DOHH2 (cell line): ENCODE measurements around the gene CTBP1.

ENCODE experiments used
- H3F3A ChIP-seq: fragments of 200-600 bp; sonication (generic), shearing (Covaris generic); 2 replicates; pipeline ENCODE4 v1.6.0; 2016; ENCODE audit warnings: antibody characterized with exemption, mild to moderate bottlenecking; ENCODE audit not compliant: control insufficient read depth, insufficient read depth
- H3K27ac ChIP-seq: fragments of 200-600 bp; sonication (generic); 2 replicates; pipeline ENCODE4 v1.5.1; 2014; ENCODE audit warnings: low read depth, mild to moderate bottlenecking, low read length, moderate library complexity
- H3K27me3 ChIP-seq: fragments of 200-600 bp; sonication (generic); 2 replicates; pipeline ENCODE4 v1.6.1; 2014; ENCODE audit warnings: mild to moderate bottlenecking, low read length, mixed read lengths; ENCODE audit not compliant: control insufficient read depth
- H3K36me3 ChIP-seq: fragments of 200-600 bp; sonication (generic); 2 replicates; pipeline ENCODE4 v1.6.1; 2014; ENCODE audit warnings: mild to moderate bottlenecking, low read length, moderate library complexity, mixed read lengths; ENCODE audit not compliant: control insufficient read depth
- H3K4me1 ChIP-seq: fragments of 200-600 bp; sonication (generic); 2 replicates; pipeline ENCODE4 v1.6.1; 2014; ENCODE audit warnings: mild to moderate bottlenecking, low read length, mixed read lengths; ENCODE audit not compliant: control insufficient read depth
- H3K4me2 ChIP-seq: fragments of 200-600 bp; sonication (generic); 2 replicates; pipeline ENCODE4 v1.6.0; 2014; ENCODE audit warnings: mild to moderate bottlenecking, low read length, moderate library complexity
- H3K4me3 ChIP-seq: fragments of 200-600 bp; sonication (generic); 2 replicates; pipeline ENCODE4 v1.5.1; 2014; ENCODE audit warnings: mild to moderate bottlenecking, low read length, mixed read lengths
- H3K79me2 ChIP-seq: fragments of 200-600 bp; sonication (generic); 2 replicates; pipeline ENCODE4 v1.6.1; 2014; ENCODE audit warnings: mild to moderate bottlenecking, low read length, mixed read lengths; ENCODE audit not compliant: control insufficient read depth
- H3K9me2 ChIP-seq: fragments of 200-600 bp; sonication (generic); replicated peaks from 2 replicates; pipeline ENCODE4 v1.6.1; 2014; ENCODE audit warnings: mild to moderate bottlenecking, low read length, mixed read lengths; ENCODE audit not compliant: control insufficient read depth
- H3K9me3 ChIP-seq: fragments of 200-600 bp; sonication (generic); 2 replicates; pipeline ENCODE4 v1.6.1; 2014; ENCODE audit warnings: antibody characterized with exemption, low read length, mixed read lengths; ENCODE audit not compliant: control insufficient read depth, insufficient read depth
- H4K20me1 ChIP-seq: fragments of 200-600 bp; sonication (generic); 2 replicates; pipeline ENCODE4 v1.6.0; 2014; ENCODE audit warnings: low read depth, mild to moderate bottlenecking, antibody characterized with exemption, low read length, moderate library complexity; ENCODE audit not compliant: control insufficient read depth, insufficient read depth
- EZH2phosphoT487 ChIP-seq: fragments of 200-600 bp; sonication (generic); IDR thresholded peaks from 2 replicates; pipeline ENCODE4 v1.6.1; 2017; ENCODE audit warnings: borderline replicate concordance, mild to moderate bottlenecking, antibody characterized with exemption, low read length, moderate library complexity, mixed read lengths
- TF ChIP-seq, protein P1 (sequence below): fragments of 200-600 bp; sonication (generic); IDR thresholded peaks from one replicate; pipeline ENCODE4 v1.5.1; 2014; ENCODE audit warnings: antibody characterized with exemption, mild to moderate bottlenecking, low read depth, low read length; ENCODE audit not compliant: poor library complexity, severe bottlenecking

Gene CTBP1

GRCh38 chr4:1193206-1194009, 55.5 kb downstream of the CTBP1 start:
- Histone ChIP-seq H3K36me3 (peaks cover 39% of the 10 kb centered on the region), H3K27me3 (no peaks in the 10 kb centered on the region), H3K27ac (no peak overlapping the region), H3K9me3 (no peaks in the 10 kb centered on the region), H3K4me3 (no peak overlapping the region), H3K4me1 (peaks cover 23% of the 10 kb centered on the region), H4K20me1 (no peaks in the 10 kb centered on the region), H3K79me2 (peaks cover 25% of the 10 kb centered on the region), H3K9me2 (no peaks in the 10 kb centered on the region), H3F3A (peaks cover 9% of the 10 kb centered on the region), H3K4me2 (no peak overlapping the region)
- no peak for TF ChIP-seq EZH2phosphoT487
- TF ChIP-seq, protein P1, sequence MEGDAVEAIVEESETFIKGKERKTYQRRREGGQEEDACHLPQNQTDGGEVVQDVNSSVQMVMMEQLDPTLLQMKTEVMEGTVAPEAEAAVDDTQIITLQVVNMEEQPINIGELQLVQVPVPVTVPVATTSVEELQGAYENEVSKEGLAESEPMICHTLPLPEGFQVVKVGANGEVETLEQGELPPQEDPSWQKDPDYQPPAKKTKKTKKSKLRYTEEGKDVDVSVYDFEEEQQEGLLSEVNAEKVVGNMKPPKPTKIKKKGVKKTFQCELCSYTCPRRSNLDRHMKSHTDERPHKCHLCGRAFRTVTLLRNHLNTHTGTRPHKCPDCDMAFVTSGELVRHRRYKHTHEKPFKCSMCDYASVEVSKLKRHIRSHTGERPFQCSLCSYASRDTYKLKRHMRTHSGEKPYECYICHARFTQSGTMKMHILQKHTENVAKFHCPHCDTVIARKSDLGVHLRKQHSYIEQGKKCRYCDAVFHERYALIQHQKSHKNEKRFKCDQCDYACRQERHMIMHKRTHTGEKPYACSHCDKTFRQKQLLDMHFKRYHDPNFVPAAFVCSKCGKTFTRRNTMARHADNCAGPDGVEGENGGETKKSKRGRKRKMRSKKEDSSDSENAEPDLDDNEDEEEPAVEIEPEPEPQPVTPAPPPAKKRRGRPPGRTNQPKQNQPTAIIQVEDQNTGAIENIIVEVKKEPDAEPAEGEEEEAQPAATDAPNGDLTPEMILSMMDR: no peak

DNA sequence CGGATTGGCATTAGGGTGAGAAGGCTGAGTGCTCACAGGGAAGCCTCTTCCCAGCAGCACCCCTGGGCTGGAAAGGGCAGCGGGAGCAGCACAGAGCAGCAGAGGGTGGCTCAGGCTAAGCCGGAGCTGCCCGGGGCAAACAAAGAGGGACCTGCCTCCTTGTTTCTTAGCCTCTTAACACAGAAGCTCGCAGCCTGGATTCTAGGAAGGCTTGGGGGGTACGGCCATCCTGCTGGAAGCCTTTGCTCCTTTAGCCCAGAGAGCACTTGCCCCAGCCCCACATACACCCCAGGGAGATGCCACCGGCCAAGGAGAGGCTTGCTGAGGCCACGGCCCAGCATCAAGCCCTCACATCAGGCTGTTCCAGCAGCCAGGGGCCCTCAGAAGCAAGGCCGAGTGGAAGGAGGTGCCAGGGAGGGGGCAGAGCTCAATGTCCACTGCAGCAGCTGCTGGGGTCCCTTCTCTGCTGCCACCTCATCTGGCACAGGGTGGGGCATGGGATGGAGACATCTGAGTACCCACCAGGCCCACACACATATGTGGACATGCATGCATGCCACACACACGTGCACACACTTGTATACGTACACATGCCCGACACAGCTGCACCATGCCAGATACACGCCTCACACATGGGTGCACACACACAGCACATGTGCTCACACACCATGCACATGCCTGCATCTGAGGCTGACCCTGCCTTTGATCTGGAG, 56.3 kb downstream of the CTBP1 start:
- Histone ChIP-seq H3K79me2 (peaks cover 20% of the 10 kb centered on the region), H4K20me1 (no peaks in the 10 kb centered on the region), H3K4me2 (no peak overlapping the region), H3K27me3 (no peaks in the 10 kb centered on the region), H3K36me3 (peaks cover 31% of the 10 kb centered on the region), H3K4me3 (no peak overlapping the region), H3K9me2 (no peaks in the 10 kb centered on the region), H3K27ac (no peak overlapping the region), H3F3A (peaks cover 9% of the 10 kb centered on the region), H3K4me1 (peaks cover 28% of the 10 kb centered on the region), H3K9me3 (no peaks in the 10 kb centered on the region)
- TF ChIP-seq, protein P1: no peak
- TF ChIP-seq EZH2phosphoT487: no peak

- Histone ChIP-seq H3F3A (peaks cover 9% of the 10 kb centered on the region), H3K36me3 (peaks cover 25% of the 10 kb centered on the region), H3K79me2 (peaks cover 15% of the 10 kb centered on the region), H3K9me3 (no peaks in the 10 kb centered on the region), H3K4me3 (no peak overlapping the region), H3K27me3 (no peaks in the 10 kb centered on the region), H3K4me2 (no peak overlapping the region), H3K4me1 (peaks cover 34% of the 10 kb centered on the region), H3K9me2 (no peaks in the 10 kb centered on the region), H3K27ac (no peak overlapping the region), H4K20me1 (no peaks in the 10 kb centered on the region)
- TF ChIP-seq, protein P1: no peak
- TF ChIP-seq EZH2phosphoT487: no peak
Observed at GRCh38 chr4:1192091-1192492, 56.8 kb downstream of the CTBP1 start.
